Transverse colon (tissue), 4 donors: Measurements from ENCODE around the gene LILRB1.

ENCODE experiments used
- EP300 ChIP-seq: sonication (generic); formaldehyde crosslinking; IDR thresholded peaks from one replicate; pipeline ENCODE4 v1.6.1; 2017; ENCODE audit warnings: antibody characterized with exemption, low read depth
- POLR2AphosphoS5 ChIP-seq, 3 donors: sonication (generic); formaldehyde crosslinking; IDR thresholded peaks; one replicate each; pipeline ENCODE4 v1.6.1; 2016; ENCODE audit warnings: antibody characterized with exemption in 3 of 3
- TF ChIP-seq, protein P1 (sequence below), 5 experiments: fragments of 200-600 bp in 3 of 5; fragments of 450-650 bp in 2 of 5; sonication (generic) in 3 of 5; IDR thresholded peaks; 1 replicate in 2 of 5; 2 replicates in 3 of 5; pipeline ENCODE4 v1.5.1; 2016 to 2017; ENCODE audit warnings: antibody characterized with exemption in 5 of 5, inconsistent platforms in 3 of 5, mild to moderate bottlenecking in 2 of 5, moderate library complexity in 1 of 5

DNA sequence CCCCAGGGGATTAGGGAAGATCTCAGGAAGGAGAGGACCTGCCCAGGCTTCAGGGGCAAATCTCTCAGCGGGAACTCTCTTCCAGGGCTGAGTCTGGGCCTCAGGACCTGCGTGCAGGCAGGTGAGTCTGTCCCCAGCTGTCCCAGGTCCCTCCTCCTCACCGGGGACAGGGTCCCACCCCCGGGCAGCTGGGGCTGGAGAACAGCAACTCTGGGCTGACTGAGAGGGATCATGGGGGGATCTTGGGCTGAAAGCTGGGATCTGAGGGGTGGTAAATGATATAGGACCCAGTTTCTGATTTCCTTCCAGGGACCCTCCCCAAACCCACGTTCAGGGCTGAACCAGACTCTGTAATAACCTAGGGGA is 22.5 kb upstream of the LILRB1 start:
- TF ChIP-seq, protein P1, sequence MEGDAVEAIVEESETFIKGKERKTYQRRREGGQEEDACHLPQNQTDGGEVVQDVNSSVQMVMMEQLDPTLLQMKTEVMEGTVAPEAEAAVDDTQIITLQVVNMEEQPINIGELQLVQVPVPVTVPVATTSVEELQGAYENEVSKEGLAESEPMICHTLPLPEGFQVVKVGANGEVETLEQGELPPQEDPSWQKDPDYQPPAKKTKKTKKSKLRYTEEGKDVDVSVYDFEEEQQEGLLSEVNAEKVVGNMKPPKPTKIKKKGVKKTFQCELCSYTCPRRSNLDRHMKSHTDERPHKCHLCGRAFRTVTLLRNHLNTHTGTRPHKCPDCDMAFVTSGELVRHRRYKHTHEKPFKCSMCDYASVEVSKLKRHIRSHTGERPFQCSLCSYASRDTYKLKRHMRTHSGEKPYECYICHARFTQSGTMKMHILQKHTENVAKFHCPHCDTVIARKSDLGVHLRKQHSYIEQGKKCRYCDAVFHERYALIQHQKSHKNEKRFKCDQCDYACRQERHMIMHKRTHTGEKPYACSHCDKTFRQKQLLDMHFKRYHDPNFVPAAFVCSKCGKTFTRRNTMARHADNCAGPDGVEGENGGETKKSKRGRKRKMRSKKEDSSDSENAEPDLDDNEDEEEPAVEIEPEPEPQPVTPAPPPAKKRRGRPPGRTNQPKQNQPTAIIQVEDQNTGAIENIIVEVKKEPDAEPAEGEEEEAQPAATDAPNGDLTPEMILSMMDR (IDR thresholded peaks at IDR 0.05): no peak
- TF ChIP-seq EP300: no peak
- no peak for TF ChIP-seq POLR2AphosphoS5 (IDR thresholded peaks at IDR 0.05)
